GM23248 (cell line): ENCODE measurements around the gene NECAP2.

Experiments
- EZH2 ChIP-seq: fragments of 200-600 bp; sonication (generic); IDR thresholded peaks from 2 replicates; pipeline ENCODE4 v1.6.1; 2018; ENCODE audit warnings: antibody characterized with exemption, mild to moderate bottlenecking; ENCODE audit not compliant: insufficient read depth, poor library complexity, severe bottlenecking
- EZH2phosphoT487 ChIP-seq: fragments of 200-600 bp; sonication (generic); IDR thresholded peaks from 2 replicates; pipeline ENCODE4 v1.6.1; 2018; ENCODE audit warnings: antibody characterized with exemption, moderate library complexity, mild to moderate bottlenecking, low read depth; ENCODE audit not compliant: insufficient read depth

GRCh38 chr1:16391411-16391810 is 49.1 kb upstream of the NECAP2 start:
- TF ChIP-seq EZH2 (no peak), EZH2phosphoT487 (no peak)
